Neuronal stem cell (in vitro differentiated cells): Measurements from ENCODE around the gene TSPAN8.

Experiments used
- DNase-seq: peaks from one replicate; pipeline ENCODE4 v3.0.0-alpha.2; 2013; ENCODE audit warnings: low spot score
- H2AFZ ChIP-seq: one replicate; pipeline ENCODE4 v1.6.1; 2013; ENCODE audit warnings: mild to moderate bottlenecking, low read length, inconsistent platforms
- H2AK5ac ChIP-seq: 2 replicates; pipeline ENCODE4 v1.6.1; 2013; ENCODE audit warnings: low read depth, mild to moderate bottlenecking, inconsistent platforms, low read length, moderate library complexity, mixed read lengths
- H2BK120ac ChIP-seq: 2 replicates; pipeline ENCODE4 v1.6.1; 2013; ENCODE audit warnings: low read depth, mild to moderate bottlenecking, inconsistent platforms, low read length, moderate library complexity, mixed read lengths
- H2BK12ac ChIP-seq: one replicate; pipeline ENCODE4 v1.6.1; 2013; ENCODE audit warnings: low read length, inconsistent platforms
- H2BK15ac ChIP-seq: 2 replicates; pipeline ENCODE4 v1.6.1; 2013; ENCODE audit warnings: mild to moderate bottlenecking, low read length, inconsistent platforms, mixed read lengths
- H2BK5ac ChIP-seq: one replicate; pipeline ENCODE4 v1.6.1; 2013; ENCODE audit warnings: inconsistent platforms, mild to moderate bottlenecking, low read length, moderate library complexity
- H3K14ac ChIP-seq: one replicate; pipeline ENCODE4 v1.6.1; 2013; ENCODE audit warnings: low read length, inconsistent platforms
- H3K18ac ChIP-seq: 2 replicates; pipeline ENCODE4 v1.6.1; 2013; ENCODE audit warnings: low read length, inconsistent platforms
- H3K23ac ChIP-seq: 2 replicates; pipeline ENCODE4 v1.6.1; 2013; ENCODE audit warnings: low read depth, mild to moderate bottlenecking, mixed read lengths, low read length, inconsistent platforms; ENCODE audit not compliant: poor library complexity
- H3K27ac ChIP-seq: replicated peaks from 3 replicates; pipeline ENCODE4 v1.5.1; 2013; ENCODE audit warnings: low read length, inconsistent platforms
- H3K27me3 ChIP-seq, 3 experiments: 2 replicates each; pipeline ENCODE4 v1.6.1; 2013; ENCODE audit warnings: low read length in 3 of 3, mild to moderate bottlenecking in 2 of 3, inconsistent platforms in 1 of 3, low read depth in 1 of 3, mixed read lengths in 1 of 3, moderate library complexity in 1 of 3; ENCODE audit not compliant: control insufficient read depth in 3 of 3, insufficient read depth in 3 of 3
- H3K36me3 ChIP-seq, 2 donors: replicated peaks in 1 of 2; 2 replicates each; pipeline ENCODE4 v1.6.1; 2013; ENCODE audit warnings: low read length in 2 of 2; ENCODE audit not compliant: control insufficient read depth in 2 of 2, insufficient read depth in 2 of 2
- H3K4ac ChIP-seq: 2 replicates; pipeline ENCODE4 v1.6.1; 2013; ENCODE audit warnings: inconsistent platforms, mild to moderate bottlenecking, low read length, moderate library complexity
- H3K4me1 ChIP-seq, 2 donors: 1 replicate in 1 of 2; 2 replicates in 1 of 2; pipeline ENCODE4 v1.6.1; 2013; ENCODE audit warnings: low read length in 2 of 2, low read depth in 1 of 2; ENCODE audit not compliant: control insufficient read depth in 2 of 2, insufficient read depth in 1 of 2
- H3K4me2 ChIP-seq: one replicate; pipeline ENCODE4 v1.6.1; 2013; ENCODE audit warnings: mild to moderate bottlenecking, low read length, inconsistent platforms; ENCODE audit not compliant: insufficient read depth, poor library complexity, severe bottlenecking
- H3K4me3 ChIP-seq, 2 donors: 2 replicates each; pipeline ENCODE4 v1.5.1; 2013; ENCODE audit warnings: low read length in 2 of 2, mild to moderate bottlenecking in 2 of 2, inconsistent platforms in 1 of 2, moderate library complexity in 1 of 2
- H3K79me1 ChIP-seq: one replicate; pipeline ENCODE4 v1.6.1; 2013; ENCODE audit warnings: low read depth, mild to moderate bottlenecking, inconsistent platforms, low read length, moderate library complexity
- H3K9ac ChIP-seq: one replicate; pipeline ENCODE4 v1.6.1; 2013; ENCODE audit warnings: mild to moderate bottlenecking, low read depth, low read length, inconsistent platforms; ENCODE audit not compliant: poor library complexity
- H3K9me3 ChIP-seq, 2 donors: replicated peaks in 1 of 2; 2 replicates each; pipeline versions ENCODE3 to v1.6.1; 2013; ENCODE audit warnings: low read length in 2 of 2, mild to moderate bottlenecking in 2 of 2, inconsistent platforms in 1 of 2, low read depth in 1 of 2, mixed read lengths in 1 of 2, moderate library complexity in 1 of 2; ENCODE audit not compliant: control insufficient read depth in 2 of 2, insufficient read depth in 1 of 2
- H4K8ac ChIP-seq: one replicate; pipeline ENCODE4 v1.6.1; 2013; ENCODE audit warnings: low read depth, mild to moderate bottlenecking, inconsistent platforms, low read length, moderate library complexity
- H4K91ac ChIP-seq: one replicate; pipeline ENCODE4 v1.6.1; 2013; ENCODE audit warnings: low read length, low read depth, mild to moderate bottlenecking, inconsistent platforms; ENCODE audit not compliant: poor library complexity
- WGBS, 2 donors: extraction: QIAGEN DNeasy Blood & Tissue Kit; methylation state at CpG; one replicate each; pipeline ENCODE4 v1.1.7; 2013; ENCODE audit warnings: missing lambda C conversion rate in 2 of 2, mixed read lengths in 1 of 2; ENCODE audit not compliant: insufficient read length in 2 of 2, insufficient replicate concordance in 1 of 2; ENCODE audit errors: extremely low coverage in 2 of 2; 5-methylcytosine and 5-hydroxymethylcytosine counted together

The TSPAN8 gene

GRCh38 chr12:71190822-71191221, 33.0 kb upstream of the TSPAN8 start:
- Histone ChIP-seq H3K23ac (no peak overlapping the region), H3K27ac (no peak overlapping the region), H3K4me1 (no peaks in the 10 kb centered on the region), H4K91ac (no peak overlapping the region), H2AK5ac (no peak overlapping the region), H3K14ac (no peak overlapping the region), H3K9ac (no peak overlapping the region), H3K79me1 (no peaks in the 10 kb centered on the region), H3K27me3 (no peaks in the 10 kb centered on the region), H2BK120ac (no peak overlapping the region), H2BK15ac (no peak overlapping the region), H3K4me2 (no peak overlapping the region), H3K18ac (no peak overlapping the region), H3K4me3 (no peak overlapping the region), H2BK12ac (no peak overlapping the region), H4K8ac (no peak overlapping the region), H3K36me3 (no peaks in the 10 kb centered on the region), H3K4ac (no peak overlapping the region), H2BK5ac (no peak overlapping the region), H2AFZ (no peak overlapping the region), H3K9me3 (no peaks in the 10 kb centered on the region)
- no peak for DNase-seq
- no CpG with 5 or more reads among the region's 4 CpGs for WGBS, 2 donors

GRCh38 chr12:71187379-71187778, 29.6 kb upstream of the TSPAN8 start:
- H2AK5ac ChIP-seq = no peak overlapping the region
- H2BK120ac ChIP-seq = no peak overlapping the region

GRCh38 chr12:71186571-71187288, 28.9 kb upstream of the TSPAN8 start:
- H2BK5ac ChIP-seq = no peak overlapping the region
- no peak for DNase-seq
- H2AK5ac ChIP-seq = no peak overlapping the region
- H4K8ac ChIP-seq = no peak overlapping the region
- no peak overlapping the region for H2BK12ac ChIP-seq
- H3K36me3 ChIP-seq = no peaks in the 10 kb centered on the region
- no peak overlapping the region for H3K27ac ChIP-seq
- H3K9me3 ChIP-seq = no peaks in the 10 kb centered on the region
- H3K9ac ChIP-seq = no peak overlapping the region
- no peak overlapping the region for H3K4me3 ChIP-seq
- no peak overlapping the region for H4K91ac ChIP-seq
- H3K14ac ChIP-seq = no peak overlapping the region
- no peak overlapping the region for H2BK15ac ChIP-seq
- H3K4ac ChIP-seq = no peak overlapping the region
- no peak overlapping the region for H3K23ac ChIP-seq
- H3K79me1 ChIP-seq = no peaks in the 10 kb centered on the region
- no peaks in the 10 kb centered on the region for H3K27me3 ChIP-seq
- H2AFZ ChIP-seq = no peak overlapping the region
- H3K18ac ChIP-seq = peak overlapping the region; percentile 57
- no peaks in the 10 kb centered on the region for H3K4me1 ChIP-seq
- WGBS, 2 donors = no CpG with 5 or more reads among the region's 5 CpGs
- no peak overlapping the region for H3K4me2 ChIP-seq
- H2BK120ac ChIP-seq = no peak overlapping the region

More at GRCh38 chr12:71187379-71187778, 29.6 kb upstream of the TSPAN8 start:
- no peak overlapping the region for H3K27ac ChIP-seq
- H3K9ac ChIP-seq = no peak overlapping the region
- H4K91ac ChIP-seq = no peak overlapping the region
- H3K4ac ChIP-seq = no peak overlapping the region
- no peaks in the 10 kb centered on the region for H3K9me3 ChIP-seq
- no peak overlapping the region for H2BK5ac ChIP-seq
- no peaks in the 10 kb centered on the region for H3K36me3 ChIP-seq
- H3K18ac ChIP-seq = no peak overlapping the region
- WGBS, 2 donors = no CpG with 5 or more reads among the region's 3 CpGs
- no peaks in the 10 kb centered on the region for H3K4me1 ChIP-seq
- no peaks in the 10 kb centered on the region for H3K79me1 ChIP-seq
- H3K23ac ChIP-seq = no peak overlapping the region
- no peak overlapping the region for H2BK15ac ChIP-seq
- no peak overlapping the region for H4K8ac ChIP-seq
- no peak overlapping the region for H3K14ac ChIP-seq
- H3K4me2 ChIP-seq = no peak overlapping the region
- no peak overlapping the region for H2BK12ac ChIP-seq
- DNase-seq = no peak
- H2AFZ ChIP-seq = no peak overlapping the region
- no peak overlapping the region for H3K4me3 ChIP-seq
- no peaks in the 10 kb centered on the region for H3K27me3 ChIP-seq

- Histone ChIP-seq H3K14ac (no peak overlapping the region), H2BK15ac (no peak overlapping the region), H3K18ac (no peak overlapping the region), H2BK12ac (no peak overlapping the region), H2AK5ac (no peak overlapping the region), H3K79me1 (no peaks in the 10 kb centered on the region), H4K91ac (no peak overlapping the region), H3K27me3 (no peaks in the 10 kb centered on the region), H2BK5ac (no peak overlapping the region), H3K36me3 (no peaks in the 10 kb centered on the region), H2AFZ (no peak overlapping the region), H3K23ac (no peak overlapping the region), H3K4me3 (no peak overlapping the region), H3K4me1 (no peaks in the 10 kb centered on the region), H3K9ac (no peak overlapping the region), H3K27ac (no peak overlapping the region), H3K4ac (no peak overlapping the region), H3K9me3 (no peaks in the 10 kb centered on the region), H3K4me2 (no peak overlapping the region), H2BK120ac (no peak overlapping the region), H4K8ac (no peak overlapping the region)
- no peak for DNase-seq
Observed at GRCh38 chr12:71183846-71184245, 26.0 kb upstream of the TSPAN8 start.
